IPS-15b (cell line): ENCODE data around the gene DDX17.

Source experiments
- H3K27me3 ChIP-seq: one replicate; pipeline ENCODE4 v1.6.1; 2013; ENCODE audit warnings: low read length; ENCODE audit not compliant: control insufficient read depth, insufficient read depth
- H3K36me3 ChIP-seq: one replicate; pipeline ENCODE4 v1.6.1; 2013; ENCODE audit warnings: low read length; ENCODE audit not compliant: control insufficient read depth, insufficient read depth
- H3K4me1 ChIP-seq: one replicate; pipeline ENCODE4 v1.6.1; 2013; ENCODE audit warnings: mild to moderate bottlenecking, low read length; ENCODE audit not compliant: control insufficient read depth, insufficient read depth
- H3K4me3 ChIP-seq: one replicate; pipeline ENCODE4 v1.5.1; 2013; ENCODE audit warnings: low read depth, low read length
- H3K9ac ChIP-seq: one replicate; pipeline ENCODE4 v1.6.1; 2013; ENCODE audit warnings: low read depth, mild to moderate bottlenecking, low read length
- H3K9me3 ChIP-seq: one replicate; pipeline ENCODE4 v1.6.1; 2013; ENCODE audit warnings: mild to moderate bottlenecking, low read length; ENCODE audit not compliant: control insufficient read depth, insufficient read depth

DDX17 gene

DNA sequence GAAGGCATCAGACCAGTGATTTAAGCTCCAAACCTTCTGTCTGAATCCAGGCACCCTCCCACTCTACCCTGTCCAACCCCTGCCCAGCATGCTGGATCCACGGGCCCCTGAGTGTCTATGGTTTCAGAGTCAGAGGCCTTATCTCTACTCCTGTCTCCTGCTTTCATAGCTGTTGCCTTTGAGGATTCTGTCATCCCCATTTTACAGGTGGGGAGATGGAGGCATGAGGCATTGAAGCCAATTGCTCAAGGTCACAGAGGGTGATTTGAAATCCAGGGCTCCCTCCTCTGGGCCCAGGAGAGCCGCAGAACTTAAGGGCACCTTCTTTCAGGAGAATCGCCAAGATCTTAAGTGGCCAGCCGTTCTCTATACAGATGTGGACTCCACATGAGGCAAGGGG lies 54.2 kb downstream of the DDX17 start:
- no peak overlapping the region for H3K9ac ChIP-seq
- no peaks in the 10 kb centered on the region for H3K9me3 ChIP-seq
- H3K4me3 ChIP-seq = no peak overlapping the region
- H3K36me3 ChIP-seq = no peaks in the 10 kb centered on the region
- H3K4me1 ChIP-seq = no peaks in the 10 kb centered on the region
- H3K27me3 ChIP-seq = peaks cover 25% of the 10 kb centered on the region

DNA sequence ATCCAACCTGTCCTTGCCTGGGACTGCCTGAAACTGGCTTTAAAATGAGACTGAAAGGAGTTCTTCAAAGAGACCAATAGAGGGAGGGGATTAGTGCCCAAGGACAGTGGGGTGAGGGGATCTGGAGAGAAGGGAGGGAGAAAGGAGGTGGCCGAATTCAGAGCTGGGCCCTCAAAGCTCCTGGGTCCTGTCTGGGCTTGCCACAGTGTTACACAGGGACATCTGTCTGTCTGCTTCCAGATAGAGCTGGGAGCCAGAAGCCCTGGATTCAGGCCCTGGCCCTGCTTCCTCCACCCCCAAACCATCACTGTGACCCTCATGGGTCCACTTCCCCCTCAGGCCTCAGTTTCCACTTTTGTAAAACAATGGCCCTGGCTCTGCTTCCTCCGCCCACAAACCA lies 54.7 kb downstream of the DDX17 start:
- Histone ChIP-seq H3K27me3 (peaks cover 20% of the 10 kb centered on the region), H3K4me1 (no peaks in the 10 kb centered on the region), H3K4me3 (no peak overlapping the region), H3K9ac (no peak overlapping the region), H3K36me3 (no peaks in the 10 kb centered on the region), H3K9me3 (no peaks in the 10 kb centered on the region)

GRCh38 chr22:38450234-38450797 lies 55.8 kb downstream of the DDX17 start:
- Histone ChIP-seq H3K36me3 (no peaks in the 10 kb centered on the region), H3K27me3 (peaks cover 18% of the 10 kb centered on the region), H3K4me1 (no peaks in the 10 kb centered on the region), H3K9ac (no peak overlapping the region), H3K9me3 (no peaks in the 10 kb centered on the region), H3K4me3 (no peak overlapping the region)

DNA sequence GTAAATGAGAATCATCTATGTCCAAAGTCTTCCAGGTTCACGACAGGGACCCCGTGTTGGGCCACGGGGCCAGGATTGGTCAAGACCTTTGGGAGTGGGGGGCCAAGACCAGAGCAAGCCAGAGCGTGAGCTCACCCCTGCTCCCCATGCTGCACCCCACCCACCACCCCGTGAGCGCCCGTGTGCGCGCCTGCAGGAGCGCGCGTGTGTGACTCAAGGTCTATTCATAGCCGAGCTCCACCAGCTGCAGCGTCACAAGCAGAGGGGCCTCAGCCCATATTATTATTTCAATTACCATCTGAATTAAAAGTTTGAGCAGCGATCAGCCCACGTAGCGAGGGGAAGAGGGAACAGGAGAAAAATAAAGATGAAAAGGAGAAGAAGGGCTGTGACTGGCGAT lies 56.3 kb downstream of the DDX17 start:
- no peaks in the 10 kb centered on the region for H3K36me3 ChIP-seq
- no peaks in the 10 kb centered on the region for H3K4me1 ChIP-seq
- H3K27me3 ChIP-seq = peaks cover 18% of the 10 kb centered on the region
- no peak overlapping the region for H3K9ac ChIP-seq
- no peaks in the 10 kb centered on the region for H3K9me3 ChIP-seq
- H3K4me3 ChIP-seq = no peak overlapping the region

GRCh38 chr22:38448945-38449745 lies 57.0 kb downstream of the DDX17 start:
- H3K4me1 ChIP-seq = no peaks in the 10 kb centered on the region
- no peaks in the 10 kb centered on the region for H3K36me3 ChIP-seq
- no peak overlapping the region for H3K9ac ChIP-seq
- H3K27me3 ChIP-seq = peaks cover 12% of the 10 kb centered on the region
- no peak overlapping the region for H3K4me3 ChIP-seq
- no peaks in the 10 kb centered on the region for H3K9me3 ChIP-seq

DNA sequence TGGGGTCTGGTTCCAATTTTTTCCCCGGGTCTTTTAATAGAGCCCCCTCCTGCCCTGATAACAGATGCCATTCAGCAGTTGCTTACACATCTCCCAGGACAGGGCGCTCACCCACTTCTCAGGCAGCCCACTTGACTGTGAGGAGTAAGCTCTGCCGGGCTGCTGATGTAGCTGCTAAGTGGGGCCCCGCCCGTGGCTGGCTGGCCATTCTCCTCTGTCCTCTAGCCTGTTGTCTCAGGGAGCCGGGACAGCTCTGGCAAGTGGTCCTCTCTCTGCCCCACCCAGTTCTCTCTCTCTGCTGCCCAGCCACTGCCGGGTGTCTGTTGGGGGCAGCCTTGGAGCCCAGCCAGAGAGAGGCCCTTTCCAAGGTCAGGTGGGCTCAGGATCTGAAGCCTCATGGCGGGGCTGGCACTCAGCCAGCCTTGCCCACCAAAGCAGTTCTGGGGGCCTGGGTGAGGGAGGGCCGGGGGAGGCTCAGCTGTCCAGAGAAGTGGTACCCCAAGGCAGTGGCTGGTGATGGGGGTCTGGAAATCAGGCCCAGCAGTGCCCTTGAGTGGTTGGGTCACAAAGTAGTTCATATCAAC lies 60.0 kb downstream of the DDX17 start:
- H3K9me3 ChIP-seq = no peaks in the 10 kb centered on the region
- no peak overlapping the region for H3K9ac ChIP-seq
- H3K4me3 ChIP-seq = no peak overlapping the region
- no peaks in the 10 kb centered on the region for H3K36me3 ChIP-seq
- H3K27me3 ChIP-seq = no peaks in the 10 kb centered on the region
- H3K4me1 ChIP-seq = no peaks in the 10 kb centered on the region

DNA sequence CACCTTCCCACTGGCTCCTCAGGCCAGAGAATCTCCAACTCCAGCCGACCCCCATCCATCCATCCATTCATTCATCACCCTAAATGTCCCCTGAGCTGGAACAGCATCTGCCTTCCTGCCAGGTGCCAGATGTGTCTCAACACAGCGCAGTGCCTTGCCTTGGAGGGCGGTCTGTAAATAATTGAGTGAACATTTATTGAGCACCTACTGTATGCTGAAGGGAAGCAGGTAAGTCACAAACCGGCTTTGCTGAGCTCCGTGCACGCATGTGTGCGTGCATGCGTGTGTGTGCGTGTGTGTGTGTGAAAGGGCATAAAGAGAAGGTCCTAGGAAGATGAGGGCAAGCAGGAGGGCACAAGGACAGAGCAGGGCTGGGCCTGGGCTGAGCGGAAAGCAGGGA lies 61.3 kb downstream of the DDX17 start:
- H3K36me3 ChIP-seq = no peaks in the 10 kb centered on the region

GRCh38 chr22:38443628-38444521 lies 62.2 kb downstream of the DDX17 start:
- Histone ChIP-seq H3K4me1 (no peaks in the 10 kb centered on the region), H3K9ac (no peak overlapping the region), H3K27me3 (no peaks in the 10 kb centered on the region), H3K4me3 (no peak overlapping the region), H3K9me3 (no peaks in the 10 kb centered on the region), H3K36me3 (no peaks in the 10 kb centered on the region)

More for the DNA sequence above, 61.3 kb downstream of the DDX17 start:
- H3K4me3 ChIP-seq = no peak overlapping the region
- no peaks in the 10 kb centered on the region for H3K27me3 ChIP-seq
- no peaks in the 10 kb centered on the region for H3K4me1 ChIP-seq
- H3K9ac ChIP-seq = no peak overlapping the region
- H3K9me3 ChIP-seq = no peaks in the 10 kb centered on the region

DNA sequence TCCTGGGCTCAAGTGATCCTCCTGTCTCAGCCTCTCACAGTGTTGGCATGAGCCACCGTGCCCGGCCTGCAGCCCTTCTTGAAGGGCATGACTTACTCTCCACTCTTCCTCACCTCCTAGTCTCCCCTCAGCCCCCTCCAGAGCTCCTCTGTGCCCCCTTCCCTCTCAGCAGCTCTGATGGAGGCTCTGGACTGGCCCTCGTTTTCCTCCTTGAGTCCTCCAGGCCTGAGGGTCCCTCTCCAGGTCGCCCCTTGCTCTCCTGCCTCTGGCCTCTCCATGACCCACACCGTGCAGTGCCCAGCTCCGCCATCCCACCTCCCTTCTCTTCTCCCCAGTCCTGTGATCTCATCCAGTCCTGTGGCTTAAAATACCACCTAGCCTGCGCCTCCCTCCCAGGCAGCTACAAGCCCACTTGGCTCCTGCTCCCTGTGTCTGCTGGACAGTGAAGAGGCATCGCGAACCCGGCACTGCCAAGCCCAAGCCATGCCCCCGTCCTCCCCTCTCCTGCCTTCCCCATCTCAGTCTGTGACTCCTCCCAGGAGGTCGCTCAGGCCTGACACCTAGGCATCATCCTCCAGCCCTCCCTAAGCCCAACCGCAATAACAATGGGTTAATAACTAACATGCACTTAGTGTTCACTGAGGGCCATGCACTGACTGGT lies 63.0 kb downstream of the DDX17 start:
- no peaks in the 10 kb centered on the region for H3K36me3 ChIP-seq
- no peak overlapping the region for H3K4me3 ChIP-seq
- H3K9me3 ChIP-seq = no peaks in the 10 kb centered on the region
- H3K27me3 ChIP-seq = no peaks in the 10 kb centered on the region
- H3K4me1 ChIP-seq = no peaks in the 10 kb centered on the region
- no peak overlapping the region for H3K9ac ChIP-seq

DNA sequence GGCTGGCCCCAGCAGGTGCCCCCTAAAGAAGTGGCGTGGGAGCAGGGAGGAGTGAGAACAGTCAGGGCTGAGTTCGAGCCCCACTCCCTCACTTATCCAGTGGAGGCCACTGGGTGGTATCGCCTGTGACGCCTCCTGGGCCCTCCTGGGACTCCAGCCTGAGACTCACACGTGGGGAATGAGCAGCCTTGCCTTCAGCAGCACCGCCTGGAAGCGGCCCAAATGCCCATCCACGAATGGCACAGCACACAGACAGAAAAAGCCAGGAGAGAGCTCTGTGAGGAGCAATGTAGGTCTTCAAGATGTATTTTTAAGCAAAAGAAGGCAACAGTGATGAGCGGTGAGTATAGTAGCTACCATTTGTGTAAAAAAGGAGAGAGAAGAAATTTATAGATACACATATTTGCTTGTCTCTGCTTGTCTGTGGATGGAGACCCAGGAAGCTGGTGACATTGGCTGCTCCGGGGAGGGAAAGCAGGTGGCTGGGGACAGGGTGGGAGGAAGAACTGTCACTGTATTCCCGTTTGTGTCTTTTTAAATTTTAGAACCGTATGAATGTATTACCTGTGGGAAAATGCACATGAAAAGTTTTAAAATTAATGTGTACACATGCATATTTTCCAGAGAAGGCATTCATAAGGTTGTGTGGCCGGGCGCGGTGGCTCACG lies 64.4 kb downstream of the DDX17 start:
- Histone ChIP-seq H3K4me1 (no peaks in the 10 kb centered on the region), H3K9ac (no peak overlapping the region), H3K4me3 (no peak overlapping the region), H3K27me3 (no peaks in the 10 kb centered on the region), H3K9me3 (no peaks in the 10 kb centered on the region), H3K36me3 (no peaks in the 10 kb centered on the region)
